GM21367 (cell line): Measurements from ENCODE around the gene TNFRSF1A.

ENCODE experiments used
- ATAC-seq: cut with Tn5 transposase; IDR thresholded peaks from one replicate; pipeline ENCODE4 v1.9.1; 2021; ENCODE audit not compliant: unreplicated experiment

TNFRSF1A gene

DNA sequence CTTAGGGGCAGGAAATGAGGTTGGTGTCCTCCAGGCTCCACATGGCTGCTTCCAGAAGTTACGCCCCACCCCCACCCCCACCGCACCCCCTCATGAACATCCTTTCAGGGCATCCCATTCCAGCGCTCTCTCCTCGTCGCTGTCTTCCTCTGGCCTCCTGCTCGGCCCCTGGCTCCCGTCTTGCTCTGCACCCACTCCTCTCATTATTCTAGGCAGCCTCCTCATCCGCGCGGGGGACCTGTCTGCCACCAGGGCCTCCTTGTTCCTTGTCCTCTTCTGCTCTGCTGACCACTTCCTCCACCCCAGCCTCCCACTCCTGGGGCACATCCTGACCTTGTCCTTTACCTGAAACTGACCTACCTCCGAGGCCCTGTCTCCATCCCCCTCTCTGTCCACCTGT, 61.2 kb downstream of the TNFRSF1A start:
- no peak for ATAC-seq

DNA sequence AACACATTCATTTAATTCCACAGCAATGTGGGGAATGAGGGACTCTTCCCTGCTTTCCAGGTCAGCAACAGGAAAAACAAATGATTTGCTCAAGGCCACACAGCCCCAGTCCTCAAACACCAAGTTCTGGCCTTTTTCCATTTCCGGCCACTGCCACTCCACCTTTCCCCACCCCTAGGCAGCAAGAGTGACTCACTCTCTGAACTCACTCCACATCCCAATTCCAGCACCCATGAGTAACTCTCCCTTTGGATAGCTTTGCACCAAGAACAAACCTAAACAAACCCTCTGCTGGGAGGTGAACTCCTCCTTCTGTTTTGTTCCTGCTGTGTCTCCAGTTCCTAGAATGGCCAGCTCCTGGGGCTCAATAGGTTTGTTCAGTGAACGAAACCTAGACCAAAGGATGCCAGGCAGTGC, 61.8 kb downstream of the TNFRSF1A start:
- ATAC-seq, result no peak

DNA sequence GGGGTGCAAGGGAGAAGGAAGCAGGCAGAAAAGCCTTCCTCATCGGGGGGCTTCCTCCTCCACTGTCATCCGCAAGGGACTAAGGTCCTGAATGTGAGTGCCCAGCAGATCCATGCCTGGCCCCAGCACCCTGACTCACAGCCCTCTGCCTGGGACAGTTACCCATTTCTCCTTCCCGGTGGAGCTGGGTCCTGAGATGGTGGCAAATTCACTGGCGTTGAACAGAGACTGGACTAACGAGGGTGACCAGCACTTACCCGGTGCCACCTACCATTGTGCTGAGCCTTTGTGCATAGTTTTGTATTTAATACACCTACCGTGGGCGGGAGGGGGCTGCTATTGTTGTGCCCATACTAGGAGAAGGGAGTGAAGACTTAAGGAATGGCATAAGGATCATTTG, 62.2 kb downstream of the TNFRSF1A start:
- no peak for ATAC-seq

DNA sequence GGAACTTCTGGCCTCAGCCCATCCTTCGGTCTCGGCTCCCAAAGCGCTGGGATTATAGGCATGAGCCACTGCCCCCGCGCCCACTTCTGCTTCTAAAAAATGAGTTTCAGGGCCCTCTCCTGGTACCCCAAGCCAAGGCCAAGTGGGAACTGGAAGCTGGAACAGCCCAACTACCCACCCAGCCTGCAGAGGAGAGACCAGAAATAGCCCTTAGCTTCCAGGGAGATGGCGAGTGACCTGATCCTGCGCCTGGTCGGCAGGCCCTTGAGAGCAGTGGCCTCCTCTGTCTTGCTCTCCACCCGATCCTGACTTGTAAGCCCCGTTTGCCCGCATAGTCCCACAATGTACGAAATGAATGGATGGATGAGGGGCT, 62.6 kb downstream of the TNFRSF1A start:
- ATAC-seq, result no peak
